ENCODE measurements around the gene EML5.

DNA sequence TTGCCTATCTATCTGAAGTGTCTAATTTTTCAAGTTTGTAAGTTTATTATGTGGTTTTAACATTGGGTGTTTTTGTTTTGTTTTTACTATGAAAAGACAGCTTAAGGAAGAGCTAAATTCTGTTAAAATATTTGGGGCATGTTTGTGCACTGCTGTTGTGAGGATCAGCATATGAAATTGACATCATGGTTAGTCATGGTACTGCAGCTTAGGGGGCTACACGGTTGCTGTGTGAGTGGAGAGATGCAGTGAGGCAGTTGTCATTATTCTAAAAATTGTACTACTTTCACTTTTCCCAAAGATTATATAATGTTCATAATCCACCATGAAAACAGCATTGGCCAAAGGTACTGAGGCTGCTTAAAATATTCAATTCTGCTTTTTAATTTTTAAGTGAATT, 180.9 kb downstream of the EML5 start:
- TF ChIP-seq, protein P1, sequence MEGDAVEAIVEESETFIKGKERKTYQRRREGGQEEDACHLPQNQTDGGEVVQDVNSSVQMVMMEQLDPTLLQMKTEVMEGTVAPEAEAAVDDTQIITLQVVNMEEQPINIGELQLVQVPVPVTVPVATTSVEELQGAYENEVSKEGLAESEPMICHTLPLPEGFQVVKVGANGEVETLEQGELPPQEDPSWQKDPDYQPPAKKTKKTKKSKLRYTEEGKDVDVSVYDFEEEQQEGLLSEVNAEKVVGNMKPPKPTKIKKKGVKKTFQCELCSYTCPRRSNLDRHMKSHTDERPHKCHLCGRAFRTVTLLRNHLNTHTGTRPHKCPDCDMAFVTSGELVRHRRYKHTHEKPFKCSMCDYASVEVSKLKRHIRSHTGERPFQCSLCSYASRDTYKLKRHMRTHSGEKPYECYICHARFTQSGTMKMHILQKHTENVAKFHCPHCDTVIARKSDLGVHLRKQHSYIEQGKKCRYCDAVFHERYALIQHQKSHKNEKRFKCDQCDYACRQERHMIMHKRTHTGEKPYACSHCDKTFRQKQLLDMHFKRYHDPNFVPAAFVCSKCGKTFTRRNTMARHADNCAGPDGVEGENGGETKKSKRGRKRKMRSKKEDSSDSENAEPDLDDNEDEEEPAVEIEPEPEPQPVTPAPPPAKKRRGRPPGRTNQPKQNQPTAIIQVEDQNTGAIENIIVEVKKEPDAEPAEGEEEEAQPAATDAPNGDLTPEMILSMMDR (IDR thresholded peaks at IDR 0.05), result no peak
- TF ChIP-seq EP300 (IDR thresholded peaks at IDR 0.05) (no peak), POLR2A (IDR thresholded peaks at IDR 0.05; ENCODE audit: low read depth) (no peak)
